OCI-LY3 (cell line): ENCODE results near the gene KRT84.

Experiments
- H2AFZ ChIP-seq: fragments of 200-600, 300-600 bp; shearing (Covaris generic); 2 replicates; pipeline ENCODE4 v1.6.0; 2014; ENCODE audit warnings: antibody characterized with exemption, low read depth, low read length
- H3K27ac ChIP-seq: fragments of 200-600, 300-600 bp; sonication (generic); 2 replicates; pipeline ENCODE4 v1.5.1; 2014; ENCODE audit warnings: mild to moderate bottlenecking, low read length, moderate library complexity, mixed read lengths
- H3K27me3 ChIP-seq: fragments of 200-600, 300-600 bp; sonication (generic); 2 replicates; pipeline ENCODE4 v1.6.1; 2014; ENCODE audit warnings: low read depth, low read length, mixed read lengths
- H3K36me3 ChIP-seq: fragments of 200-600, 300-600 bp; sonication (generic); replicated peaks from 2 replicates; pipeline ENCODE3; 2014; ENCODE audit warnings: low read depth, low read length, mixed read lengths
- H3K4me1 ChIP-seq: fragments of 300-600, 200-600 bp; sonication (generic); 2 replicates; pipeline ENCODE4 v1.6.1; 2014; ENCODE audit warnings: low read length, mixed read lengths
- H3K4me2 ChIP-seq: fragments of 200-600, 300-600 bp; sonication (generic); 2 replicates; pipeline ENCODE4 v1.6.1; 2014; ENCODE audit warnings: low read length, mixed read lengths
- H3K4me3 ChIP-seq: fragments of 300-600, 200-600 bp; sonication (generic); 2 replicates; pipeline ENCODE4 v1.5.1; 2014; ENCODE audit warnings: antibody characterized with exemption, mild to moderate bottlenecking, low read length, moderate library complexity
- H3K79me2 ChIP-seq: fragments of 300-600, 200-600 bp; shearing (Covaris generic); 2 replicates; pipeline ENCODE4 v1.6.1; 2014; ENCODE audit warnings: mild to moderate bottlenecking, low read length, mixed read lengths
- H3K9ac ChIP-seq: fragments of 300-600, 200-600 bp; shearing (Covaris generic); 2 replicates; pipeline ENCODE4 v1.6.0; 2014; ENCODE audit warnings: mild to moderate bottlenecking, low read length, moderate library complexity
- H3K9me3 ChIP-seq: fragments of 200-600, 300-600 bp; shearing (Covaris generic); 2 replicates; pipeline ENCODE4 v1.6.1; 2014; ENCODE audit warnings: low read length, mixed read lengths; ENCODE audit not compliant: insufficient read depth
- H4K20me1 ChIP-seq: fragments of 200-600, 300-600 bp; sonication (generic); 2 replicates; pipeline ENCODE4 v1.6.1; 2016; ENCODE audit warnings: low read length, mixed read lengths; ENCODE audit not compliant: insufficient read depth
- EZH2phosphoT487 ChIP-seq: fragments of 200-600 bp; shearing (Covaris generic); IDR thresholded peaks from 2 replicates; pipeline ENCODE4 v1.6.1; 2018; ENCODE audit warnings: antibody characterized with exemption, mixed run types, low read depth
- TF ChIP-seq, protein P1 (sequence below): fragments of 200-600, 300-600 bp; sonication (generic); IDR thresholded peaks from 2 replicates; pipeline ENCODE4 v1.5.1; 2014; ENCODE audit warnings: antibody characterized with exemption, low read length, low read depth

Gene KRT84

DNA sequence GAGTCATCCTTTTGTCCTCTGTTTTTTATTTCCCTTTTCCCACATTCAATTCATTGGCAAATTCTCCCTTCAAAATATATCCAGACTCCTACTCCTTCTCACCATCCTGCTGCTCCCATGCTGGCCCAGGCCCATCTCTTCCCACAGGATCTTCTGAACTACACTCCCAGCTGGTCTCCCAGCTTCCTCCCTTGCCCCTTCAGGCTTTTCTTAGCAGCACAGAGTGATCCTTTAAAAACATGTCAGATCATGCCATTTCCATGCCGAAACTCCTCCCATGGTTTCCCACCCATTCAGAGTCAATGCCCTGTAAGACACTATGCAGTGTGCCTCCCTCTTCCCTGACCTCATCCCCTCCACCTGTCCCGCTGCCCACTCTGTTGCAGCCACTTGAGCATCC, 2.4 kb upstream of the KRT84 start:
- Histone ChIP-seq H3K27ac (no peak overlapping the region), H3K79me2 (no peaks in the 10 kb centered on the region), H4K20me1 (no peaks in the 10 kb centered on the region), H3K4me3 (no peak overlapping the region), H2AFZ (no peak overlapping the region), H3K4me2 (no peak overlapping the region), H3K9ac (no peak overlapping the region), H3K4me1 (peaks cover 2% of the 10 kb centered on the region), H3K9me3 (no peaks in the 10 kb centered on the region), H3K36me3 (no peaks in the 10 kb centered on the region), H3K27me3 (peaks cover 39% of the 10 kb centered on the region)
- TF ChIP-seq EZH2phosphoT487: no peak
- TF ChIP-seq, protein P1, sequence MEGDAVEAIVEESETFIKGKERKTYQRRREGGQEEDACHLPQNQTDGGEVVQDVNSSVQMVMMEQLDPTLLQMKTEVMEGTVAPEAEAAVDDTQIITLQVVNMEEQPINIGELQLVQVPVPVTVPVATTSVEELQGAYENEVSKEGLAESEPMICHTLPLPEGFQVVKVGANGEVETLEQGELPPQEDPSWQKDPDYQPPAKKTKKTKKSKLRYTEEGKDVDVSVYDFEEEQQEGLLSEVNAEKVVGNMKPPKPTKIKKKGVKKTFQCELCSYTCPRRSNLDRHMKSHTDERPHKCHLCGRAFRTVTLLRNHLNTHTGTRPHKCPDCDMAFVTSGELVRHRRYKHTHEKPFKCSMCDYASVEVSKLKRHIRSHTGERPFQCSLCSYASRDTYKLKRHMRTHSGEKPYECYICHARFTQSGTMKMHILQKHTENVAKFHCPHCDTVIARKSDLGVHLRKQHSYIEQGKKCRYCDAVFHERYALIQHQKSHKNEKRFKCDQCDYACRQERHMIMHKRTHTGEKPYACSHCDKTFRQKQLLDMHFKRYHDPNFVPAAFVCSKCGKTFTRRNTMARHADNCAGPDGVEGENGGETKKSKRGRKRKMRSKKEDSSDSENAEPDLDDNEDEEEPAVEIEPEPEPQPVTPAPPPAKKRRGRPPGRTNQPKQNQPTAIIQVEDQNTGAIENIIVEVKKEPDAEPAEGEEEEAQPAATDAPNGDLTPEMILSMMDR: no peak

DNA sequence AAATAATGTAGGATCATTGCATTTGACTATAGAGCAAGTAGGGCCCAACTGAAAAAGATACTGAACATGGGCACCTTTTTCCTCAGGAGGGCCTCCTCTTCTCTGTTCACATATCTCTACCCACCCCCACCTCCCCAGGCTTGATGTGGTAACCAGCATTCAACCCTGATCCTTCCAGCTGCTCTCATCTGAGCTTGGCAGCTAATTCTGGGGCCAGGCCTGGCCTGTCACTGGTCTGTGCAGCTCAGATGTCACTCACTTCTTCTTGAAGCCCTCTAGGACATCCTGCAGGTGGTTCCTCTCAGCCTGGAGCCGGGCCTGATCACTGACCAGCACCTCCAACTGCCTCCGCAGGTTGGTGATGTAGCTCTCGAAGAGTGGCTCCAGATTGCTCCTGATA, 2.1 kb downstream of the KRT84 start:
- H3K27ac ChIP-seq: no peak overlapping the region

GRCh38 chr12:52382854-52383253, 2.6 kb downstream of the KRT84 start:
- peaks cover 6% of the 10 kb centered on the region for H3K4me1 ChIP-seq
- H3K4me2 ChIP-seq: no peak overlapping the region
- no peaks in the 10 kb centered on the region for H3K36me3 ChIP-seq
- TF ChIP-seq, protein P1: no peak
- TF ChIP-seq EZH2phosphoT487: no peak
- H3K79me2 ChIP-seq: no peaks in the 10 kb centered on the region
- no peak overlapping the region for H3K4me3 ChIP-seq
- H4K20me1 ChIP-seq: no peaks in the 10 kb centered on the region
- H3K27ac ChIP-seq: no peak overlapping the region
- no peaks in the 10 kb centered on the region for H3K9me3 ChIP-seq
- H3K9ac ChIP-seq: no peak overlapping the region
- peaks cover 27% of the 10 kb centered on the region for H3K27me3 ChIP-seq
- no peak overlapping the region for H2AFZ ChIP-seq

More for the DNA sequence above, 2.1 kb downstream of the KRT84 start:
- H4K20me1 ChIP-seq: no peaks in the 10 kb centered on the region
- H3K9me3 ChIP-seq: no peaks in the 10 kb centered on the region
- H3K4me3 ChIP-seq: no peak overlapping the region
- no peak overlapping the region for H3K4me2 ChIP-seq
- peaks cover 32% of the 10 kb centered on the region for H3K27me3 ChIP-seq
- H3K36me3 ChIP-seq: no peaks in the 10 kb centered on the region
- no peak overlapping the region for H3K9ac ChIP-seq
- TF ChIP-seq, protein P1: no peak
- no peak for TF ChIP-seq EZH2phosphoT487
- H2AFZ ChIP-seq: no peak overlapping the region
- H3K79me2 ChIP-seq: no peaks in the 10 kb centered on the region
- H3K4me1 ChIP-seq: peaks cover 6% of the 10 kb centered on the region

- Histone ChIP-seq H2AFZ (no peak overlapping the region), H3K27ac (no peak overlapping the region), H3K4me2 (no peak overlapping the region), H3K9me3 (no peaks in the 10 kb centered on the region), H3K4me3 (no peak overlapping the region), H3K79me2 (no peaks in the 10 kb centered on the region), H3K36me3 (no peaks in the 10 kb centered on the region), H3K27me3 (peaks cover 23% of the 10 kb centered on the region; the same call in 1 of the 2 replicates), H3K9ac (no peak overlapping the region), H3K4me1 (peaks cover 6% of the 10 kb centered on the region), H4K20me1 (no peaks in the 10 kb centered on the region)
- TF ChIP-seq, protein P1: no peak
- no peak for TF ChIP-seq EZH2phosphoT487
Measured at GRCh38 chr12:52381206-52381605, 4.2 kb downstream of the KRT84 start.
